Endothelial cell of umbilical vein (primary cell): Measurements from ENCODE around the gene ACVR1C. TPM values are rescaled to one million over a fixed set of nuclear protein-coding genes. Genes with fewer than 3 reads are reported as not detected.

Experiments
- BruUV-seq: library from RNA; stranded (reverse); fragments of 400-500 nt; replicated peaks from 2 replicates; lab custom pipeline; 2021; lab: Mats Ljungman, UMichigan
- CTCF ChIA-PET: fragments of 300-600, 350-600 bp; sonication (Branson Sonifier 250); formaldehyde crosslinking; loops from one replicate; lab custom pipeline; 2021; ENCODE audit warnings: antibody characterized with exemption, inconsistent platforms; lab: Charles Lee
- POLR2A ChIA-PET: fragments of 300-600, 350-600 bp; sonication (Branson Sonifier 250); formaldehyde crosslinking; loops from one replicate; lab custom pipeline; 2021; ENCODE audit warnings: antibody characterized with exemption, inconsistent platforms; lab: Charles Lee
- DNase-seq: peaks from one replicate; pipeline ENCODE4 v3.0.0-alpha.2; 2011; ENCODE audit warnings: low read depth, low spot score
- FAIRE-seq: peaks from 2 replicates; lab custom pipeline; 2011; peaks lifted over from hg19 to GRCh38; lab: Jason Lieb, UNC
- H2AFZ ChIP-seq: 2 replicates; pipeline ENCODE4 v1.6.0; 2012; ENCODE audit warnings: low read depth, low read length, control low read depth, inconsistent platforms
- H3K27ac ChIP-seq: 2 replicates; pipeline ENCODE4 v1.5.1; 2011; ENCODE audit warnings: low read depth, mild to moderate bottlenecking, control low read depth, low read length, moderate library complexity; ENCODE audit not compliant: insufficient read depth
- H3K27me3 ChIP-seq, 2 experiments: 2 replicates each; pipeline versions ENCODE4 v1.6.0 to v1.6.1; 2011; ENCODE audit warnings: low read length in 2 of 2, mixed read lengths in 1 of 2; ENCODE audit not compliant: control insufficient read depth in 2 of 2, insufficient read depth in 2 of 2
- H3K36me3 ChIP-seq, 2 experiments: 2 replicates in 1 of 2; 3 replicates in 1 of 2; pipeline ENCODE4 v1.5.1; 2011; ENCODE audit warnings: low read length in 2 of 2, mild to moderate bottlenecking in 1 of 2, moderate library complexity in 1 of 2; ENCODE audit not compliant: control insufficient read depth in 2 of 2, insufficient read depth in 2 of 2; ENCODE audit errors: extremely low read depth in 1 of 2
- H3K4me1 ChIP-seq: 3 replicates; pipeline ENCODE4 v1.5.1; 2011; ENCODE audit warnings: mild to moderate bottlenecking, low read length; ENCODE audit not compliant: control insufficient read depth, insufficient read depth; ENCODE audit errors: extremely low read depth
- H3K4me2 ChIP-seq: 2 replicates; pipeline ENCODE4 v1.6.1; 2011; ENCODE audit warnings: low read length, control low read depth, mixed read lengths; ENCODE audit not compliant: insufficient read depth
- H3K4me3 ChIP-seq, 3 experiments: fragments of 200-600 bp in 1 of 3; sonication (generic), shearing (Covaris generic) in 1 of 3; replicated peaks in 1 of 3; 2 replicates each; pipeline ENCODE4 v1.5.1; 2011 to 2016; ENCODE audit warnings: control low read depth in 3 of 3, low read length in 3 of 3, mild to moderate bottlenecking in 2 of 3, inconsistent platforms in 1 of 3, low read depth in 1 of 3, moderate library complexity in 1 of 3; ENCODE audit not compliant: insufficient read depth in 1 of 3
- H3K79me2 ChIP-seq: 2 replicates; pipeline ENCODE4 v1.6.0; 2012; ENCODE audit warnings: low read length, inconsistent platforms; ENCODE audit not compliant: control insufficient read depth, insufficient read depth
- H3K9ac ChIP-seq: replicated peaks from 2 replicates; pipeline ENCODE3; 2011; ENCODE audit warnings: low read length, control low read depth; ENCODE audit not compliant: insufficient read depth; ENCODE audit errors: extremely low read depth
- H3K9me1 ChIP-seq: replicated peaks from 3 replicates; pipeline ENCODE4 v1.6.0; 2011; ENCODE audit warnings: mild to moderate bottlenecking, low read length; ENCODE audit not compliant: control insufficient read depth, insufficient read depth; ENCODE audit errors: extremely low read depth
- H3K9me3 ChIP-seq: replicated peaks from 2 replicates; pipeline ENCODE4 v1.5.1; 2012; ENCODE audit warnings: low read length, inconsistent platforms; ENCODE audit not compliant: control insufficient read depth, insufficient read depth
- H4K20me1 ChIP-seq: replicated peaks from 2 replicates; pipeline ENCODE3; 2011; ENCODE audit warnings: mild to moderate bottlenecking, low read length; ENCODE audit not compliant: control insufficient read depth, insufficient read depth; ENCODE audit errors: extremely low read depth
- EZH2 ChIP-seq: IDR thresholded peaks from 2 replicates; pipeline ENCODE4 v1.6.1; 2012; ENCODE audit warnings: borderline replicate concordance, low read depth, mild to moderate bottlenecking, moderate library complexity, low read length, inconsistent platforms; ENCODE audit not compliant: severe bottlenecking
- FOS ChIP-seq: IDR thresholded peaks from 2 replicates; pipeline ENCODE4 v1.6.1; 2011; ENCODE audit warnings: mild to moderate bottlenecking, low read length, moderate library complexity, borderline replicate concordance; ENCODE audit not compliant: insufficient read depth
- GATA2 ChIP-seq: IDR thresholded peaks from 2 replicates; pipeline ENCODE4 v1.7.0; 2011; ENCODE audit warnings: low read depth, mild to moderate bottlenecking, moderate library complexity, mixed read lengths, low read length; ENCODE audit not compliant: insufficient read length, insufficient read depth
- JUN ChIP-seq: IDR thresholded peaks from 2 replicates; pipeline ENCODE4 v1.6.1; 2011; ENCODE audit warnings: borderline replicate concordance, low read depth; ENCODE audit not compliant: insufficient read length, insufficient read depth
- MAX ChIP-seq: IDR thresholded peaks from 2 replicates; pipeline ENCODE4 v1.6.1; 2011; ENCODE audit not compliant: insufficient read depth, insufficient read length
- MYC ChIP-seq: IDR thresholded peaks from one replicate; pipeline ENCODE4 v1.6.1; 2011; ENCODE audit warnings: mild to moderate bottlenecking, low read depth, low read length
- POLR2A ChIP-seq: IDR thresholded peaks from 2 replicates; pipeline ENCODE4 v1.6.1; 2012; ENCODE audit warnings: low read depth, mild to moderate bottlenecking, control low read depth, low read length
- POLR2AphosphoS5 ChIP-seq: IDR thresholded peaks from 2 replicates; pipeline ENCODE4 v1.6.1; 2012; ENCODE audit warnings: low read depth, mild to moderate bottlenecking, control low read depth, low read length, moderate library complexity; ENCODE audit not compliant: insufficient read depth
- dilution Hi-C: fragments of 300-500 bp; cut with MboI; formaldehyde crosslinking; loops from one replicate; pipeline ENCODE4 v1.15.0; 2019; ENCODE audit warnings: low sequenced_read_pairs; ENCODE audit not compliant: extremely low pct_ligation_motif_present
- intact Hi-C: fragments of 100-400 bp; cut with micrococcal nuclease; formaldehyde crosslinking; loops from one replicate; pipeline ENCODE4 v1.10.0; 2022
- polyA plus RNA-seq, 4 experiments: library from polyadenylated mRNA; depleted of rRNA in 3 of 4; stranded (reverse) in 3 of 4; unstranded in 1 of 4; fragments of >200 nt; gene quantifications; 2 replicates each; pipeline versions ENCODE4 v1.2.1 to v1.2.3, GENCODE V29; 2011 to 2012; ENCODE audit warnings: missing spikeins in 1 of 4
- total RNA-seq: library from RNA; stranded (reverse); gene quantifications from 2 replicates; pipeline ENCODE4 v1.2.3, GENCODE V29; 2021
- TF ChIP-seq, protein P1 (sequence below), 2 donors: IDR thresholded peaks; 1 replicate in 1 of 2; 2 replicates in 1 of 2; pipeline ENCODE4 v1.5.1; 2011; ENCODE audit warnings: low read length in 2 of 2, mild to moderate bottlenecking in 2 of 2, moderate library complexity in 2 of 2, control low read depth in 1 of 2, inconsistent platforms in 1 of 2, low read depth in 1 of 2; ENCODE audit not compliant: insufficient read depth in 1 of 2; ENCODE audit errors: extremely low read depth in 1 of 2

ACVR1C gene
- total and polyA plus RNA-seq, 2 donors (not counting 3 experiments of a cell fraction or from before 2014, with no cell fraction given), result not detected

DNA sequence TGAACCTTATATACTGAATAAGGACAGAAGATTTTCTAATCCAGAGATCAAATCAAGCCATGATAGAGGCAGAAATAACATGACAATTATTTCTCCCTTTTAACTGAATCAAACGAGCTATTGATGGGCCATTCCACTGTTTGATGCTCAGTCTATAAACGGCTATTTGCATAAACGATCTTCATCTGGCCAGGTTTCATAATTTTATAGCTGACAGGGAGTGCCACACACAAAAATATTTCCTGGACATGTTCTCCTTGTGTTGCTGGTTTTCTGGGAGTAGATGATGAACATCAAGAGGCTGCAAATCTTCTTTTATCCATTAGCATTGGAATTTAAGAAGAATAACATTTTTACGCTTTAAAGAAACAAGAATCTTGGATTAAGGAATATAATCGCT lies 63.1 kb downstream of the ACVR1C start:
- TF ChIP-seq JUN, result no peak
- no peak for TF ChIP-seq MAX
- no peak for TF ChIP-seq FOS
- TF ChIP-seq, protein P1, sequence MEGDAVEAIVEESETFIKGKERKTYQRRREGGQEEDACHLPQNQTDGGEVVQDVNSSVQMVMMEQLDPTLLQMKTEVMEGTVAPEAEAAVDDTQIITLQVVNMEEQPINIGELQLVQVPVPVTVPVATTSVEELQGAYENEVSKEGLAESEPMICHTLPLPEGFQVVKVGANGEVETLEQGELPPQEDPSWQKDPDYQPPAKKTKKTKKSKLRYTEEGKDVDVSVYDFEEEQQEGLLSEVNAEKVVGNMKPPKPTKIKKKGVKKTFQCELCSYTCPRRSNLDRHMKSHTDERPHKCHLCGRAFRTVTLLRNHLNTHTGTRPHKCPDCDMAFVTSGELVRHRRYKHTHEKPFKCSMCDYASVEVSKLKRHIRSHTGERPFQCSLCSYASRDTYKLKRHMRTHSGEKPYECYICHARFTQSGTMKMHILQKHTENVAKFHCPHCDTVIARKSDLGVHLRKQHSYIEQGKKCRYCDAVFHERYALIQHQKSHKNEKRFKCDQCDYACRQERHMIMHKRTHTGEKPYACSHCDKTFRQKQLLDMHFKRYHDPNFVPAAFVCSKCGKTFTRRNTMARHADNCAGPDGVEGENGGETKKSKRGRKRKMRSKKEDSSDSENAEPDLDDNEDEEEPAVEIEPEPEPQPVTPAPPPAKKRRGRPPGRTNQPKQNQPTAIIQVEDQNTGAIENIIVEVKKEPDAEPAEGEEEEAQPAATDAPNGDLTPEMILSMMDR (IDR thresholded peaks at IDR 0.05; ENCODE audit: extremely low read depth in 1 of 2, insufficient read depth in 1 of 2, low read depth in 1 of 2, low read length in 2 of 2), result no peak
- TF ChIP-seq GATA2, result no peak
- no peak for TF ChIP-seq EZH2
- no peak for TF ChIP-seq MYC
- TF ChIP-seq POLR2AphosphoS5, result no peak
- TF ChIP-seq POLR2A, result no peak
- intact Hi-C loops, result no loop called here
- no TSS peak for BruUV-seq
- no peaks in the 10 kb centered on the region for H3K4me1 ChIP-seq
- no peaks in the 10 kb centered on the region for H3K36me3 ChIP-seq
- ChIA-PET CTCF (interaction anchor here (0.6 kb wide), 1 partner anchor 30 kb away, joined by 3 read pairs; no protein-coding TSS in a partner anchor), POLR2A (no interaction called here)
- dilution Hi-C loops, result no loop called here
- H3K4me2 ChIP-seq, result no peak overlapping the region
- FAIRE-seq (no peak), DNase-seq (no peak)
- H3K4me3 ChIP-seq, result no peak overlapping the region
- no peak overlapping the region for H3K9ac ChIP-seq
- H4K20me1 ChIP-seq, result no peaks in the 10 kb centered on the region
- H2AFZ ChIP-seq, result no peak overlapping the region
- H3K27me3 ChIP-seq, result no peaks in the 10 kb centered on the region
- no peak overlapping the region for H3K27ac ChIP-seq
- H3K9me3 ChIP-seq, result no peaks in the 10 kb centered on the region
- no peaks in the 10 kb centered on the region for H3K79me2 ChIP-seq
- no peaks in the 10 kb centered on the region for H3K9me1 ChIP-seq
